HG02678 (cell line): Measurements from ENCODE around the gene ADRM1.

Experiments used
- ATAC-seq: cut with Tn5 transposase; IDR thresholded peaks from one replicate; pipeline ENCODE4 v1.9.1; 2021; ENCODE audit warnings: mild to moderate bottlenecking, moderate library complexity; ENCODE audit not compliant: unreplicated experiment

The ADRM1 gene

GRCh38 chr20:62309947-62310756, 7.4 kb downstream of the ADRM1 start:
- ATAC-seq = no peak

GRCh38 chr20:62310757-62311121, 7.9 kb downstream of the ADRM1 start:
- no peak for ATAC-seq

GRCh38 chr20:62311150-62311549, 8.4 kb downstream of the ADRM1 start:
- ATAC-seq = no peak

GRCh38 chr20:62311832-62312661, 9.2 kb downstream of the ADRM1 start:
- no peak for ATAC-seq

GRCh38 chr20:62312662-62312977, 9.8 kb downstream of the ADRM1 start:
- ATAC-seq = no peak

- no peak for ATAC-seq
These were observed 10.2 kb downstream of the ADRM1 start for GRCh38 chr20:62313021-62313420.

GRCh38 chr20:62313460-62314338, 10.9 kb downstream of the ADRM1 start:
- ATAC-seq = no peak

- no peak for ATAC-seq
These were observed 11.5 kb downstream of the ADRM1 start for GRCh38 chr20:62314339-62314638.

GRCh38 chr20:62314711-62315302, 12.0 kb downstream of the ADRM1 start:
- no peak for ATAC-seq

GRCh38 chr20:62315773-62316172, 13.0 kb downstream of the ADRM1 start:
- ATAC-seq = no peak

GRCh38 chr20:62316331-62317166, 13.8 kb downstream of the ADRM1 start:
- ATAC-seq = no peak

- ATAC-seq = no peak
These were observed 14.4 kb downstream of the ADRM1 start for GRCh38 chr20:62317167-62317655.

- no peak for ATAC-seq
These were observed 15.9 kb downstream of the ADRM1 start for GRCh38 chr20:62318400-62319345.

GRCh38 chr20:62319346-62319909, 16.6 kb downstream of the ADRM1 start:
- ATAC-seq = no peak

GRCh38 chr20:62320581-62321354, 18.0 kb downstream of the ADRM1 start:
- no peak for ATAC-seq

- ATAC-seq = no peak
These were observed 18.7 kb downstream of the ADRM1 start for GRCh38 chr20:62321521-62321948.

GRCh38 chr20:62321975-62322374, 19.2 kb downstream of the ADRM1 start:
- no peak for ATAC-seq
